Measurements from ENCODE around the gene ST7.

ST7 gene

GRCh38 chr7:117006907-117007684 is 53.8 kb downstream of the ST7 start:
- H3K27me3 ChIP-seq (ENCODE audit: control insufficient read depth, insufficient read depth, low read length): no peaks in the 10 kb centered on the region
- no peaks in the 10 kb centered on the region for H3K4me1 ChIP-seq (ENCODE audit: control insufficient read depth, insufficient read depth, low read length)
- H3K4me3 ChIP-seq (ENCODE audit: low read length): no peak overlapping the region
- H3K9ac ChIP-seq (ENCODE audit: low read length): no peak overlapping the region
- no peaks in the 10 kb centered on the region for H3K9me3 ChIP-seq (ENCODE audit: control insufficient read depth, low read length)
- no peaks in the 10 kb centered on the region for H3K36me3 ChIP-seq (ENCODE audit: control insufficient read depth, insufficient read depth, low read length)

- Histone ChIP-seq H3K4me3 (ENCODE audit: low read length) (no peak overlapping the region), H3K9me3 (ENCODE audit: control insufficient read depth, low read length) (no peaks in the 10 kb centered on the region), H3K9ac (ENCODE audit: low read length) (no peak overlapping the region), H3K27me3 (ENCODE audit: control insufficient read depth, insufficient read depth, low read length) (no peaks in the 10 kb centered on the region), H3K36me3 (ENCODE audit: control insufficient read depth, insufficient read depth, low read length) (no peaks in the 10 kb centered on the region), H3K4me1 (ENCODE audit: control insufficient read depth, insufficient read depth, low read length) (no peaks in the 10 kb centered on the region)
Measured at GRCh38 chr7:117008118-117008885, 55.0 kb downstream of the ST7 start.

GRCh38 chr7:117008886-117009531 is 55.7 kb downstream of the ST7 start:
- no peaks in the 10 kb centered on the region for H3K36me3 ChIP-seq (ENCODE audit: control insufficient read depth, insufficient read depth, low read length)
- H3K9ac ChIP-seq (ENCODE audit: low read length): no peak overlapping the region
- no peaks in the 10 kb centered on the region for H3K9me3 ChIP-seq (ENCODE audit: control insufficient read depth, low read length)
- no peaks in the 10 kb centered on the region for H3K4me1 ChIP-seq (ENCODE audit: control insufficient read depth, insufficient read depth, low read length)
- no peaks in the 10 kb centered on the region for H3K27me3 ChIP-seq (ENCODE audit: control insufficient read depth, insufficient read depth, low read length)
- H3K4me3 ChIP-seq (ENCODE audit: low read length): no peak overlapping the region

DNA sequence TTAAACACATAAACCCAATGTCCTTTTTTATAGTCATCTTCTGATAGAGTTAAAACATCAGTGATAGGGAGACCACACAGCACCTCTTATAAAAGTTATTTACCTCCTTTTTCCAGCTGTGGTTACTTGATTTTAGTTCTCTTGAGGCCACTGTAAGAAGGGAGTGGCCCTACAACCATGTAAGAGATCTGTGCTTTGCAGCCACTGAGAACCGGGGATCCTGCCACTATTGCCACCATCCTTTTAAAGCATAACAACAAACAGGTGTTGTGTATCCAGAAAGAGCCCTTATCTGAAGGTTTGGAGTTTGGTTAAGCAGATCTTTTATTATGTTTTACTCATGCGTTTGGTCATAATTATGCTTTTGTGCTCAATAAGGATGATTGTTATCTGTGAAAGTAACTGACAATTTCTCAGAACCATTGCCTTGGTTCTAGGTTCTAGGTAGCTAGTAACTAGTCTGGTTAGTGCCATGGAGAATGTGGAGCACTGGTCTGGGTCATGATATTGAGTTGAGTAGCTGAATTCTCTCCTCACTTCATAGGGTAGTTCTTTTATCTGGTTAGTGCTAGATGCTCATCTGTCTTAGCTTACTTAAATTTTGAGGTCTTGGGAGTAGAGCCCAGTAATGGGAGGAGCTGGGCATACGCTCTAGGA is 56.5 kb downstream of the ST7 start:
- no peaks in the 10 kb centered on the region for H3K27me3 ChIP-seq (ENCODE audit: control insufficient read depth, insufficient read depth, low read length)
- H3K9me3 ChIP-seq (ENCODE audit: control insufficient read depth, low read length): no peaks in the 10 kb centered on the region
- no peaks in the 10 kb centered on the region for H3K36me3 ChIP-seq (ENCODE audit: control insufficient read depth, insufficient read depth, low read length)
- no peaks in the 10 kb centered on the region for H3K4me1 ChIP-seq (ENCODE audit: control insufficient read depth, insufficient read depth, low read length)
- no peak overlapping the region for H3K4me3 ChIP-seq (ENCODE audit: low read length)
- H3K9ac ChIP-seq (ENCODE audit: low read length): no peak overlapping the region

DNA sequence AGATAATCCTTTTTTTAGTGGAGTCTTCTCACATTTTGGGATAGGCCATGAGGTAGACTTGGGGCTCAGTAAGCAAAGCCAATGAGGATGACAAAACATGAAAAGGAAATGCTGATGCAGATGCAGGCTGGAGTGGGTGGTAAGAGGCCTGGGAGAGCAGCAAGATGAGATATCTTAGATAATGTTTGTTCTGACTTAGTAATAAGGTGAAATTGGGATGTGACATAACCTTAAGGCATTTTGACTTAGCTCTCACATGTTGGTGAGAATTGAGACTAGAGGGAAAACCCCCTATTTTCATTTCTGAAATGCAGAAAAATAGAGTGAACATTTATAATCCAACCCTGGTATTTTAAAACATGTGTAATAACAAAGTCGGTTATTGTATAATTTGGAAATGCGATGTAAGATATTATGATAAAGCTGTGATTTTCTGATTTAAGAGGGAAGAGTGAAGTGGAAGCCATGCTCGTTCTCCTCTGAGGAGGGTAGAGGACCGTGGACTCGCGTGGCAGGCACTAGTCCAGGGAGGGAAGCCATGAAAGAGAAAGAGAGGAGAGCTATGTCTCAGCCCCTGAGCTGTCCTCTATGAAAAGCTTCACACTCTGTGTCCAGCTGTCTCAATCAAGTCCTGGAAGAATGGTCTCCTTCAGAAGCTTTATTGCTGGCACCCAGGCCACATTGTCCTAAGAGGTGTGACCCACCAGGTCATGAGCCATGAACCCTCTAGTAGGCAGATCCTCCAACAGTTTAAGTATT is 57.3 kb downstream of the ST7 start:
- Histone ChIP-seq H3K27me3 (ENCODE audit: control insufficient read depth, insufficient read depth, low read length) (no peaks in the 10 kb centered on the region), H3K36me3 (ENCODE audit: control insufficient read depth, insufficient read depth, low read length) (no peaks in the 10 kb centered on the region), H3K4me1 (ENCODE audit: control insufficient read depth, insufficient read depth, low read length) (no peaks in the 10 kb centered on the region), H3K9ac (ENCODE audit: low read length) (no peak overlapping the region), H3K4me3 (ENCODE audit: low read length) (no peak overlapping the region), H3K9me3 (ENCODE audit: control insufficient read depth, low read length) (no peaks in the 10 kb centered on the region)

GRCh38 chr7:117011419-117012260 is 58.3 kb downstream of the ST7 start:
- no peaks in the 10 kb centered on the region for H3K9me3 ChIP-seq (ENCODE audit: control insufficient read depth, low read length)
- no peaks in the 10 kb centered on the region for H3K27me3 ChIP-seq (ENCODE audit: control insufficient read depth, insufficient read depth, low read length)
- H3K36me3 ChIP-seq (ENCODE audit: control insufficient read depth, insufficient read depth, low read length): no peaks in the 10 kb centered on the region
- no peak overlapping the region for H3K9ac ChIP-seq (ENCODE audit: low read length)
- H3K4me1 ChIP-seq (ENCODE audit: control insufficient read depth, insufficient read depth, low read length): no peaks in the 10 kb centered on the region
- H3K4me3 ChIP-seq (ENCODE audit: low read length): no peak overlapping the region

GRCh38 chr7:117012284-117012683 is 59.0 kb downstream of the ST7 start:
- H3K27me3 ChIP-seq (ENCODE audit: control insufficient read depth, insufficient read depth, low read length): no peaks in the 10 kb centered on the region
- H3K4me1 ChIP-seq (ENCODE audit: control insufficient read depth, insufficient read depth, low read length): no peaks in the 10 kb centered on the region
- no peak overlapping the region for H3K9ac ChIP-seq (ENCODE audit: low read length)
- H3K36me3 ChIP-seq (ENCODE audit: control insufficient read depth, insufficient read depth, low read length): no peaks in the 10 kb centered on the region
- no peak overlapping the region for H3K4me3 ChIP-seq (ENCODE audit: low read length)
- H3K9me3 ChIP-seq (ENCODE audit: control insufficient read depth, low read length): no peaks in the 10 kb centered on the region

GRCh38 chr7:117012696-117013095 is 59.4 kb downstream of the ST7 start:
- no peak overlapping the region for H3K4me3 ChIP-seq (ENCODE audit: low read length)
- no peaks in the 10 kb centered on the region for H3K9me3 ChIP-seq (ENCODE audit: control insufficient read depth, low read length)
- no peaks in the 10 kb centered on the region for H3K27me3 ChIP-seq (ENCODE audit: control insufficient read depth, insufficient read depth, low read length)
- H3K4me1 ChIP-seq (ENCODE audit: control insufficient read depth, insufficient read depth, low read length): no peaks in the 10 kb centered on the region
- no peak overlapping the region for H3K9ac ChIP-seq (ENCODE audit: low read length)
- H3K36me3 ChIP-seq (ENCODE audit: control insufficient read depth, insufficient read depth, low read length): no peaks in the 10 kb centered on the region

GRCh38 chr7:117014099-117014656 is 60.9 kb downstream of the ST7 start:
- Histone ChIP-seq H3K27me3 (ENCODE audit: control insufficient read depth, insufficient read depth, low read length) (no peaks in the 10 kb centered on the region), H3K36me3 (ENCODE audit: control insufficient read depth, insufficient read depth, low read length) (no peaks in the 10 kb centered on the region), H3K4me3 (ENCODE audit: low read length) (no peak overlapping the region), H3K9me3 (ENCODE audit: control insufficient read depth, low read length) (no peaks in the 10 kb centered on the region), H3K9ac (ENCODE audit: low read length) (no peak overlapping the region), H3K4me1 (ENCODE audit: control insufficient read depth, insufficient read depth, low read length) (no peaks in the 10 kb centered on the region)

DNA sequence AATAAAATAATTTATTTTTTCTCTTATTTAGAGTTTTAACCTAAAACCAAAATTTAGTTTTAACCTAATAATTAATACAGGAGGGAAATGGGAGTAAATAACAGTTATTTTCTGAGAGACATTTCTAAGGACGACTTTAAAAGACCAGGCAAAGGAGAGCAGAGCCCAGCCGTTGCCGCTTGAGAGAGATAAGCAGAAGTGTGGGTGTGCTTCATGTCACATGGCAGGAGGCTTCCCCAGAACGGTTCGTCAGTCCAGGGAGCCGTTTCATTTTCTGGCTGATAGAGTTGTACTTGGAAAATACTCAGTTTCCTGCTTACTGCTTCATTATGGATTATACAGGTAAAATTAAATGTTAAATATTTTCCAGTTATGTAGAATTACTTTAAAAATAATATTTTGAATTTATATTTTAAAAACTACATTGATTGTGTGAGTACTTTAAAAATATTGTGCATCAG is 61.4 kb downstream of the ST7 start:
- no peaks in the 10 kb centered on the region for H3K4me1 ChIP-seq (ENCODE audit: control insufficient read depth, insufficient read depth, low read length)
- H3K36me3 ChIP-seq (ENCODE audit: control insufficient read depth, insufficient read depth, low read length): no peaks in the 10 kb centered on the region
- no peaks in the 10 kb centered on the region for H3K9me3 ChIP-seq (ENCODE audit: control insufficient read depth, low read length)
- no peaks in the 10 kb centered on the region for H3K27me3 ChIP-seq (ENCODE audit: control insufficient read depth, insufficient read depth, low read length)
- no peak overlapping the region for H3K9ac ChIP-seq (ENCODE audit: low read length)
- H3K4me3 ChIP-seq (ENCODE audit: low read length): no peak overlapping the region

All from mucosa of stomach (tissue), 1 donor.